Measurements from ENCODE around the gene IQGAP3. TPM values are rescaled to one million over a fixed set of nuclear protein-coding genes. Genes with fewer than 3 reads are reported as not detected.

The IQGAP3 gene
- polyA plus RNA-seq, 3 donors, result 0.03 to 0.24 TPM; not detected in 1

- H3K4me1 Mint-ChIP-seq, result peaks cover 96% of the 10 kb centered on the region
- no peaks in the 10 kb centered on the region for H3K27me3 ChIP-seq (ENCODE audit: control insufficient read depth in 2 of 2, insufficient read depth in 2 of 2, low read length in 2 of 2)
- no peak overlapping the region for H3K9ac ChIP-seq (ENCODE audit: insufficient read depth, low read length, poor library complexity, severe bottlenecking)
- TF ChIP-seq CTCF (IDR thresholded peaks at IDR 0.05), result no peak
- H3K4me3 ChIP-seq (replicated peaks in 1 of 3; ENCODE audit: low read depth in 2 of 3, low read length in 3 of 3), result peak overlapping the region in 1 of 3 experiments; percentile 60
- no peaks in the 10 kb centered on the region for H3K9me3 Mint-ChIP-seq
- H3K36me3 Mint-ChIP-seq, result peaks cover 29 to 40% of the 10 kb centered on the region in 2 donors
- no CpG with 5 or more reads among the region's 7 CpGs for WGBS (ENCODE audit: insufficient coverage)
- peaks cover 3 to 8% of the 10 kb centered on the region in 2 donors for H3K36me3 ChIP-seq (replicated peaks in 1 of 2; ENCODE audit: control insufficient read depth in 1 of 2, insufficient read depth in 2 of 2, low read length in 2 of 2)
- peak overlapping the region; percentile 57 for H3K4me2 ChIP-seq (replicated peaks; ENCODE audit: extremely low read depth, low read length, poor library complexity, severe bottlenecking)
- no peaks in the 10 kb centered on the region for H3K9me3 ChIP-seq (replicated peaks in 1 of 2; ENCODE audit: control insufficient read depth in 1 of 2, insufficient read depth in 1 of 2, low read length in 2 of 2)
- no peak for DNase-seq
- H3K27ac ChIP-seq (ENCODE audit: low read depth in 1 of 2, low read length in 2 of 2), result peak overlapping the region; percentile 77 to 98
- peaks cover 97 to 100% of the 10 kb centered on the region in 2 donors for H3K4me1 ChIP-seq (ENCODE audit: control insufficient read depth in 1 of 2, insufficient read depth in 2 of 2, low read length in 2 of 2)
- peaks cover 100% of the 10 kb centered on the region for H4K20me1 ChIP-seq (ENCODE audit: insufficient read depth, low read length)
- intact Hi-C loops (cut with micrococcal nuclease), result loop anchor here (5.0 to 10.0 kb wide), 3 partner anchors 33 to 78 kb away; partner anchors contain the start of gene IQGAP3 (in 1 of the 2)
- H3K27me3 Mint-ChIP-seq (ENCODE audit: low read depth in 3 of 3), result peaks cover 0 to 3% (median 0%) of the 10 kb centered on the region in 3 donors
- peaks cover 100% of the 10 kb centered on the region for H3K79me2 ChIP-seq (ENCODE audit: insufficient read depth, low read length)
- no peak overlapping the region for H2AFZ ChIP-seq (ENCODE audit: insufficient read depth, low read depth, low read length, poor library complexity, severe bottlenecking)
- H3K4me3 Mint-ChIP-seq, result peak overlapping the region; percentile 11 to 31
- H3K27ac Mint-ChIP-seq, result peak overlapping the region in 6 of 7 donors; percentile 54 to 99 (median 94)
Measured at GRCh38 chr1:156494309-156494895, 78.0 kb downstream of the IQGAP3 start.

- Mint-ChIP-seq H3K4me3 (peak overlapping the region; percentile 21 to 72), H3K36me3 (peaks cover 31 to 44% of the 10 kb centered on the region in 2 donors), H3K27me3 (ENCODE audit: low read depth in 3 of 3) (peaks cover 0 to 3% (median 0%) of the 10 kb centered on the region in 3 donors), H3K27ac (peak overlapping the region; percentile 50 to 95 (median 93)), H3K9me3 (peaks cover 0 to 1% (median 0%) of the 10 kb centered on the region in 7 donors), H3K4me1 (peaks cover 100% of the 10 kb centered on the region)
- no peak for TF ChIP-seq CTCF (IDR thresholded peaks at IDR 0.05)
- Histone ChIP-seq H3K4me3 (replicated peaks in 1 of 3; ENCODE audit: low read depth in 2 of 3, low read length in 3 of 3) (peak overlapping the region in 1 of 3 experiments; percentile 60), H3K9me3 (replicated peaks in 1 of 2; ENCODE audit: control insufficient read depth in 1 of 2, insufficient read depth in 1 of 2, low read length in 2 of 2) (no peaks in the 10 kb centered on the region), H4K20me1 (ENCODE audit: insufficient read depth, low read length) (peaks cover 100% of the 10 kb centered on the region), H3K9ac (ENCODE audit: insufficient read depth, low read length, poor library complexity, severe bottlenecking) (no peak overlapping the region), H3K4me1 (ENCODE audit: control insufficient read depth in 1 of 2, insufficient read depth in 2 of 2, low read length in 2 of 2) (peaks cover 100% of the 10 kb centered on the region in 2 donors), H3K79me2 (ENCODE audit: insufficient read depth, low read length) (peaks cover 100% of the 10 kb centered on the region), H3K27me3 (ENCODE audit: control insufficient read depth in 2 of 2, insufficient read depth in 2 of 2, low read length in 2 of 2) (no peaks in the 10 kb centered on the region), H3K36me3 (replicated peaks in 1 of 2; ENCODE audit: control insufficient read depth in 1 of 2, insufficient read depth in 2 of 2, low read length in 2 of 2) (peaks cover 3 to 8% of the 10 kb centered on the region in 2 donors), H3K27ac (ENCODE audit: low read depth in 1 of 2, low read length in 2 of 2) (peak overlapping the region; percentile 77 to 98), H2AFZ (ENCODE audit: insufficient read depth, low read depth, low read length, poor library complexity, severe bottlenecking) (no peak overlapping the region), H3K4me2 (replicated peaks; ENCODE audit: extremely low read depth, low read length, poor library complexity, severe bottlenecking) (peak overlapping the region; percentile 57)
- intact Hi-C loops (cut with micrococcal nuclease), result loop anchor here (5.0 to 10.0 kb wide), 3 partner anchors 34 to 79 kb away; partner anchors contain the start of gene IQGAP3 (in 1 of the 2)
- DNase-seq, result no peak
Measured at GRCh38 chr1:156493742-156494141, 78.6 kb downstream of the IQGAP3 start.
